Suprapubic skin (tissue), 4 donors: Measurements from ENCODE around the gene TOLLIP.

Source experiments
- CTCF ChIP-seq, 2 donors: fragments of 200-600 bp in 1 of 2; fragments of 450-650 bp in 1 of 2; sonication (generic) in 1 of 2; IDR thresholded peaks; one replicate each; pipeline ENCODE4 v1.5.1; 2016 to 2019; ENCODE audit warnings: antibody characterized with exemption in 2 of 2, mild to moderate bottlenecking in 1 of 2, moderate library complexity in 1 of 2
- EP300 ChIP-seq: sonication (generic); formaldehyde crosslinking; IDR thresholded peaks from one replicate; pipeline ENCODE4 v1.6.1; 2017; ENCODE audit warnings: antibody characterized with exemption
- POLR2A ChIP-seq, 2 donors: fragments of 450-650 bp; IDR thresholded peaks; one replicate each; pipeline ENCODE4 v1.6.1; 2017; ENCODE audit warnings: antibody characterized with exemption in 2 of 2, mild to moderate bottlenecking in 2 of 2, moderate library complexity in 2 of 2
- POLR2AphosphoS5 ChIP-seq, 3 donors: sonication (generic); formaldehyde crosslinking; IDR thresholded peaks; one replicate each; pipeline ENCODE4 v1.6.1; 2017; ENCODE audit warnings: antibody characterized with exemption in 3 of 3

- TF ChIP-seq CTCF (IDR thresholded peaks at IDR 0.05) (no peak), POLR2A (IDR thresholded peaks at IDR 0.05) (no peak), POLR2AphosphoS5 (IDR thresholded peaks at IDR 0.05) (no peak), EP300 (no peak)
These were observed 29.8 kb downstream of the TOLLIP start for GRCh38 chr11:1279674-1280055.
